ENCODE results near the gene MTA3.
A peak's percentile ranks its signal among the peaks of the same experiment; 100 is the strongest.
"Not testable (repeated sequence)": the region's sequence is repeated elsewhere in the genome, so short reads cannot be mapped to it uniquely, and the experiment has no call there.

Gene MTA3

DNA sequence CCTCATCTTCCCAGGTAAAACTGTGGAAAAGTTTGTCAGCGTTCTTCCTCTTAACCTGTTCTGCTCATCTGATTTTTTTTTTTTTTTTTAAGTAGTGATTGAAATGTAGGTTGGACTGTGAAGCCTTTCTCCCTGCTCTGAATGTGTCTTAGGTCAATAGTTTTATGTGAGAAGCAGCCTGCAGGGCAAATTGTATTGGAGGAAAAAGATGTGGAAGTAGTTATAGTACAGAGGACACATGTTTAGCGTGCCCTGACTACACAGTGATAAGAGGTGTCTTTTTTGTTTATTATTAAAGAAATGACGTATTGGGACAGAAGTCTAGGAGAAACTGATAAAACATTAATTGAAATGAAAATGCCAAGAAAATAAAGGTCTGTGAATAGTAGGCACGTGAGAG lies 1.5 kb downstream of the MTA3 start:
- H3K9me3 ChIP-seq (ENCODE audit: control insufficient read depth, low read length), result no peaks in the 10 kb centered on the region
- H3K27me3 ChIP-seq (ENCODE audit: control insufficient read depth, insufficient read depth, low read length), result no peaks in the 10 kb centered on the region
- peak overlapping the region; percentile 32 for H3K9ac ChIP-seq (ENCODE audit: low read length)
- no peaks in the 10 kb centered on the region for H3K36me3 ChIP-seq (ENCODE audit: control insufficient read depth, insufficient read depth, low read length)
- H3K4me3 ChIP-seq (ENCODE audit: low read length), result no peak overlapping the region
- peaks cover 9% of the 10 kb centered on the region for H3K4me1 ChIP-seq (ENCODE audit: control insufficient read depth, insufficient read depth, low read length)

GRCh38 chr2:42572297-42573081 lies 4.1 kb downstream of the MTA3 start:
- H3K36me3 ChIP-seq (ENCODE audit: control insufficient read depth, insufficient read depth, low read length), result no peaks in the 10 kb centered on the region
- no peak overlapping the region for H3K9ac ChIP-seq (ENCODE audit: low read length)
- no peaks in the 10 kb centered on the region for H3K9me3 ChIP-seq (ENCODE audit: control insufficient read depth, low read length)
- H3K4me1 ChIP-seq (ENCODE audit: control insufficient read depth, insufficient read depth, low read length), result peaks cover 6% of the 10 kb centered on the region
- no peaks in the 10 kb centered on the region for H3K27me3 ChIP-seq (ENCODE audit: control insufficient read depth, insufficient read depth, low read length)
- no peak overlapping the region for H3K4me3 ChIP-seq (ENCODE audit: low read length)

GRCh38 chr2:42573256-42573655 lies 4.8 kb downstream of the MTA3 start:
- Histone ChIP-seq H3K9me3 (ENCODE audit: control insufficient read depth, low read length) (no peaks in the 10 kb centered on the region), H3K4me3 (ENCODE audit: low read length) (no peak overlapping the region), H3K27me3 (ENCODE audit: control insufficient read depth, insufficient read depth, low read length) (no peaks in the 10 kb centered on the region), H3K4me1 (ENCODE audit: control insufficient read depth, insufficient read depth, low read length) (no peaks in the 10 kb centered on the region), H3K36me3 (ENCODE audit: control insufficient read depth, insufficient read depth, low read length) (no peaks in the 10 kb centered on the region), H3K9ac (ENCODE audit: low read length) (no peak overlapping the region)

DNA sequence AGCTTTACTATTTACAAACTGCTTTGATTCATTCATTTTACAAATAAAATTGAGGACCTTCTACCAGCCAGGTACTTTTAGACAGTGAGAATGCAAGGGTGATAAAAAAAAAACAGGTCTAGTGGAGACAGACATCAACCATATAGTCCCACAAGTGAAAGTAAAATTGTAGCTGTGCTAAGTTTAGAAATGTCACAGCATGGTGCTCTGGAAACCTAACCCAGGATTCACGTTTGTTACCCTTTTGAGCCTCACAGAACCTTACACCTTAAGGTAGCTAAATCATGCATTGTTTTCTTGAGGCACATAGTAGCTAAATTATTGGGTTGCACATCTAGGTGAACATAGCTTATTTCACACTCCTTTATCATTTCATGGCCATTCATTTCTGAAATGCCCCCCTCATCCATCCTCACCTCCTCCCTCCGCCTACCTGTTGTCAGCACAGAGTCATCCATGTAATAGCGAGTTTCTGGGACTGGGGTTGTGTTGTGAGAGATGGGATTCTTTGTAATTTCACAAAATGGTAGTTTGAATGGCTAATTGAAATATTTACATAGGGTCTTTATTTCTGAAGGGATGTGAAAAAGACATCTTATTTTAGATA lies 7.1 kb downstream of the MTA3 start:
- peaks cover 4% of the 10 kb centered on the region for H3K36me3 ChIP-seq (ENCODE audit: control insufficient read depth, insufficient read depth, low read length)
- no peaks in the 10 kb centered on the region for H3K27me3 ChIP-seq (ENCODE audit: control insufficient read depth, insufficient read depth, low read length)
- H3K4me3 ChIP-seq (ENCODE audit: low read length), result no peak overlapping the region
- no peak overlapping the region for H3K9ac ChIP-seq (ENCODE audit: low read length)
- H3K4me1 ChIP-seq (ENCODE audit: control insufficient read depth, insufficient read depth, low read length), result peaks cover 3% of the 10 kb centered on the region
- no peaks in the 10 kb centered on the region for H3K9me3 ChIP-seq (ENCODE audit: control insufficient read depth, low read length)

DNA sequence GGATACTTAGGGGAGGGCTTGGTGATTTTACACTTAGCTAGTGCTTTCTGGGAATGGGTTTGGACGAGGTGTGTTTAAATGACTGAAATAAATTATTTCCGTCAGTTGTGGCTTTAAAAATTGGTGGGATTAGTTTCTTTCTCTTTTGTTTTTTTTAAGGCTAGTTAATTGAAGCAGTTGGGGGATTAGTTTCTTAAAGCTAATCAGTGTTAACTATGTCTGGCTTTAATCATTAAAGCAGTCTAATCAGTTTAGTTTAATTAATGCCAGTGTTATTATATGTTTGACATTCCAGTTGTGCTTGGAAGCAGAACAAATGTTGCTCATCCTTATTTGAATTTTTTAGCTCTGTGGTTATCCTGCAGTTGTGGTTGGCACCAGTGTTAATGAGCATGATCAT lies 10.2 kb downstream of the MTA3 start:
- Histone ChIP-seq H3K27me3 (ENCODE audit: control insufficient read depth, insufficient read depth, low read length) (no peaks in the 10 kb centered on the region), H3K9me3 (ENCODE audit: control insufficient read depth, low read length) (no peaks in the 10 kb centered on the region), H3K9ac (ENCODE audit: low read length) (no peak overlapping the region), H3K36me3 (ENCODE audit: control insufficient read depth, insufficient read depth, low read length) (peaks cover 4% of the 10 kb centered on the region), H3K4me3 (ENCODE audit: low read length) (no peak overlapping the region), H3K4me1 (ENCODE audit: control insufficient read depth, insufficient read depth, low read length) (peaks cover 3% of the 10 kb centered on the region)

GRCh38 chr2:42581257-42581656 lies 12.8 kb downstream of the MTA3 start:
- Histone ChIP-seq H3K9me3 (ENCODE audit: control insufficient read depth, low read length) (no peaks in the 10 kb centered on the region), H3K36me3 (ENCODE audit: control insufficient read depth, insufficient read depth, low read length) (peaks cover 4% of the 10 kb centered on the region), H3K4me1 (ENCODE audit: control insufficient read depth, insufficient read depth, low read length) (peaks cover 3% of the 10 kb centered on the region), H3K9ac (ENCODE audit: low read length) (no peak overlapping the region), H3K4me3 (ENCODE audit: low read length) (no peak overlapping the region), H3K27me3 (ENCODE audit: control insufficient read depth, insufficient read depth, low read length) (no peaks in the 10 kb centered on the region)

GRCh38 chr2:42584628-42585027 lies 16.2 kb downstream of the MTA3 start:
- not testable (repeated sequence) for H3K9ac ChIP-seq (ENCODE audit: low read length); H3K4me3 ChIP-seq (ENCODE audit: low read length); H3K36me3 ChIP-seq (ENCODE audit: control insufficient read depth, insufficient read depth, low read length); H3K27me3 ChIP-seq (ENCODE audit: control insufficient read depth, insufficient read depth, low read length); H3K4me1 ChIP-seq (ENCODE audit: control insufficient read depth, insufficient read depth, low read length); H3K9me3 ChIP-seq (ENCODE audit: control insufficient read depth, low read length)

DNA sequence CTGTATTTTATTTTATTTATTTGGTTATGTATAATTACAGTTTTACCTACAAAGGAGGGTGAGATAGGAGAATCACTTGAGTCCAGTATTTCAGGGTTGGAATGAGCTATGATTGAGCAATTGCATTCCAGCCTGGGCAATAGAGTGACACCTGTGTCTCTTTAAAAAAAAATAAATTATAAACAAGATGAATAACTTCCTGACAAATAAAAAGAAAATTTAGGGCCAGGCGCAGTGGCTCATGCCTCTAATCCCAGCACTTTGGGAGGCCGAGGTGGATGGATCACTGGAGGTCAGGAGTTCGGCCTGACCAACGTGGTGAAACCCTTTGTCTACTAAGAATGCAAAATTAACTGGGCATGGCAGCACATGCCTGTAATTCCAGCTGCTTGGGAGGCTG lies 17.3 kb downstream of the MTA3 start:
- Histone ChIP-seq H3K27me3 (ENCODE audit: control insufficient read depth, insufficient read depth, low read length) (no peaks in the 10 kb centered on the region), H3K4me1 (ENCODE audit: control insufficient read depth, insufficient read depth, low read length) (no peaks in the 10 kb centered on the region), H3K36me3 (ENCODE audit: control insufficient read depth, insufficient read depth, low read length) (no peaks in the 10 kb centered on the region)

DNA sequence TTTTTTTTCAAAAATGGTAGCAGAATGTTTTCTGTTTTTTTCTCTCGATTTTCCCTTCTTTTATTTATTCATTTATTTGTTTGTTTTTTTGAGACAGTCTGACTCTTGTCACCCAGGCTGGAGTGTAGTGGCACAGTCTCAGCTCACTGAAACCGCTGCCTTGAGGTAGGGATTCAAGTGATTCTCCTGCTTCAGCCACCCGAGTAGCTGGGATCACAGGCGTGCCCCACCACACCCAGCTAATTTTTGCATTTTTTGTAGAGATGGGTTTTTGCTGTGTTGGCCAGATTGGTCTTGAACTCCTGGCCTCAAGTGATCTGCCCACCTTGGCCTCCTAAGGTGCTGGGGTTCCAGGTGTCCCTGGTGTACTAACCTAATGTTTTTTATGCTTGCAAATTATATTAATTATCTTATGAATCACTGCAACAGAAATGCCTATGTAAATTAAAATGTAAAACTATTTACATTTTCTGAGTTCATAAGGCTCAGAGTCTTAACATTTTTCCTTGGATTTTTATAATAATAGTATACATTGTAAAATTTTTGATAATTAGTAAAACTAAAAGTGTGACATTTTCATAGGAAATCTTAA lies 19.2 kb downstream of the MTA3 start:
- H3K9ac ChIP-seq (ENCODE audit: low read length), result no peak overlapping the region
- H3K9me3 ChIP-seq (ENCODE audit: control insufficient read depth, low read length), result no peaks in the 10 kb centered on the region
- no peaks in the 10 kb centered on the region for H3K4me1 ChIP-seq (ENCODE audit: control insufficient read depth, insufficient read depth, low read length)
- no peak overlapping the region for H3K4me3 ChIP-seq (ENCODE audit: low read length)
- H3K27me3 ChIP-seq (ENCODE audit: control insufficient read depth, insufficient read depth, low read length), result no peaks in the 10 kb centered on the region
- no peaks in the 10 kb centered on the region for H3K36me3 ChIP-seq (ENCODE audit: control insufficient read depth, insufficient read depth, low read length)

More for the DNA sequence above, 17.3 kb downstream of the MTA3 start:
- no peaks in the 10 kb centered on the region for H3K9me3 ChIP-seq (ENCODE audit: control insufficient read depth, low read length)
- H3K9ac ChIP-seq (ENCODE audit: low read length), result no peak overlapping the region
- H3K4me3 ChIP-seq (ENCODE audit: low read length), result no peak overlapping the region

GRCh38 chr2:42588121-42588520 lies 19.7 kb downstream of the MTA3 start:
- Histone ChIP-seq H3K27me3 (ENCODE audit: control insufficient read depth, insufficient read depth, low read length) (no peaks in the 10 kb centered on the region), H3K4me1 (ENCODE audit: control insufficient read depth, insufficient read depth, low read length) (no peaks in the 10 kb centered on the region), H3K9me3 (ENCODE audit: control insufficient read depth, low read length) (no peaks in the 10 kb centered on the region), H3K4me3 (ENCODE audit: low read length) (no peak overlapping the region), H3K9ac (ENCODE audit: low read length) (no peak overlapping the region), H3K36me3 (ENCODE audit: control insufficient read depth, insufficient read depth, low read length) (no peaks in the 10 kb centered on the region)

GRCh38 chr2:42590176-42590575 lies 21.7 kb downstream of the MTA3 start:
- Histone ChIP-seq H3K9ac (ENCODE audit: low read length) (no peak overlapping the region), H3K4me1 (ENCODE audit: control insufficient read depth, insufficient read depth, low read length) (no peaks in the 10 kb centered on the region), H3K36me3 (ENCODE audit: control insufficient read depth, insufficient read depth, low read length) (no peaks in the 10 kb centered on the region)

DNA sequence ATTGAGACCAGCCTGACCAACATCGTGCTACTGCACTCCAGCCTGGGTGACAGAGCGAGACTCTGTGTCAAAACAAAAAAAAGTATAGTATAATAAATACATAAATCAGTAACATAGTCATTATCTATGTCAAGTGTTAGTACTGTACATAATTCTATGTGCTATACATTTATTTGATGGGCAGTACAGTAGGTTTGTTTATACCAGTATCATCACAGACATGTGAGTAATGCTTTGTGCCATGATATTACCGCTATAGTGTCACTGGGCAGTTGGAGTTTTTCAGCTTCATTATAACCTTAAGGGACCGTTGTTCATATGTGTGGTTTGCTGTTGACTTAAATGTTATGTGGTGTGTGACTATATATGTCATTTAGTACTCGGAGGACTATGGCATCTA lies 24.9 kb downstream of the MTA3 start:
- H3K36me3 ChIP-seq (ENCODE audit: control insufficient read depth, insufficient read depth, low read length), result no peaks in the 10 kb centered on the region
- no peak overlapping the region for H3K9ac ChIP-seq (ENCODE audit: low read length)
- H3K9me3 ChIP-seq (ENCODE audit: control insufficient read depth, low read length), result no peaks in the 10 kb centered on the region
- no peak overlapping the region for H3K4me3 ChIP-seq (ENCODE audit: low read length)
- no peaks in the 10 kb centered on the region for H3K27me3 ChIP-seq (ENCODE audit: control insufficient read depth, insufficient read depth, low read length)
- no peaks in the 10 kb centered on the region for H3K4me1 ChIP-seq (ENCODE audit: control insufficient read depth, insufficient read depth, low read length)

More at GRCh38 chr2:42590176-42590575, 21.7 kb downstream of the MTA3 start:
- Histone ChIP-seq H3K4me3 (ENCODE audit: low read length) (no peak overlapping the region), H3K27me3 (ENCODE audit: control insufficient read depth, insufficient read depth, low read length) (no peaks in the 10 kb centered on the region), H3K9me3 (ENCODE audit: control insufficient read depth, low read length) (no peaks in the 10 kb centered on the region)
